Regular cardiac myocyte (primary cell): Measurements from ENCODE around the gene DNAH17. TPM values are rescaled to one million over a fixed set of nuclear protein-coding genes. Genes with fewer than 3 reads are reported as not detected.

Experiments
- total RNA-seq: library from RNA; depleted of rRNA; stranded (reverse); fragments of >200 nt; gene quantifications from 2 replicates; pipeline ENCODE4 v1.2.3, GENCODE V29; 2014

Gene DNAH17, protein sequence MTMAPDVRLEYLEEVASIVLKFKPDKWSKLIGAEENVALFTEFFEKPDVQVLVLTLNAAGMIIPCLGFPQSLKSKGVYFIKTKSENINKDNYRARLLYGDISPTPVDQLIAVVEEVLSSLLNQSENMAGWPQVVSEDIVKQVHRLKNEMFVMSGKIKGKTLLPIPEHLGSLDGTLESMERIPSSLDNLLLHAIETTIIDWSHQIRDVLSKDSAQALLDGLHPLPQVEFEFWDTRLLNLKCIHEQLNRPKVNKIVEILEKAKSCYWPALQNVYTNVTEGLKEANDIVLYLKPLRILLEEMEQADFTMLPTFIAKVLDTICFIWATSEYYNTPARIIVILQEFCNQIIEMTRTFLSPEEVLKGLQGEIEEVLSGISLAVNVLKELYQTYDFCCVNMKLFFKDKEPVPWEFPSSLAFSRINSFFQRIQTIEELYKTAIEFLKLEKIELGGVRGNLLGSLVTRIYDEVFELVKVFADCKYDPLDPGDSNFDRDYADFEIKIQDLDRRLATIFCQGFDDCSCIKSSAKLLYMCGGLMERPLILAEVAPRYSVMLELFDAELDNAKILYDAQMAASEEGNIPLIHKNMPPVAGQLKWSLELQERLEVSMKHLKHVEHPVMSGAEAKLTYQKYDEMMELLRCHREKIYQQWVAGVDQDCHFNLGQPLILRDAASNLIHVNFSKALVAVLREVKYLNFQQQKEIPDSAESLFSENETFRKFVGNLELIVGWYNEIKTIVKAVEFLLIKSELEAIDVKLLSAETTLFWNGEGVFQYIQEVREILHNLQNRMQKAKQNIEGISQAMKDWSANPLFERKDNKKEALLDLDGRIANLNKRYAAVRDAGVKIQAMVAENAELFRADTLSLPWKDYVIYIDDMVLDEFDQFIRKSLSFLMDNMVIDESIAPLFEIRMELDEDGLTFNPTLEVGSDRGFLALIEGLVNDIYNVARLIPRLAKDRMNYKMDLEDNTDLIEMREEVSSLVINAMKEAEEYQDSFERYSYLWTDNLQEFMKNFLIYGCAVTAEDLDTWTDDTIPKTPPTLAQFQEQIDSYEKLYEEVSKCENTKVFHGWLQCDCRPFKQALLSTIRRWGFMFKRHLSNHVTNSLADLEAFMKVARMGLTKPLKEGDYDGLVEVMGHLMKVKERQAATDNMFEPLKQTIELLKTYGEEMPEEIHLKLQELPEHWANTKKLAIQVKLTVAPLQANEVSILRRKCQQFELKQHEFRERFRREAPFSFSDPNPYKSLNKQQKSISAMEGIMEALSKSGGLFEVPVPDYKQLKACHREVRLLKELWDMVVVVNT (N-terminal part only)
- 0.28 TPM in 1 of 2 replicates, not detected in the other for total RNA-seq

DNA sequence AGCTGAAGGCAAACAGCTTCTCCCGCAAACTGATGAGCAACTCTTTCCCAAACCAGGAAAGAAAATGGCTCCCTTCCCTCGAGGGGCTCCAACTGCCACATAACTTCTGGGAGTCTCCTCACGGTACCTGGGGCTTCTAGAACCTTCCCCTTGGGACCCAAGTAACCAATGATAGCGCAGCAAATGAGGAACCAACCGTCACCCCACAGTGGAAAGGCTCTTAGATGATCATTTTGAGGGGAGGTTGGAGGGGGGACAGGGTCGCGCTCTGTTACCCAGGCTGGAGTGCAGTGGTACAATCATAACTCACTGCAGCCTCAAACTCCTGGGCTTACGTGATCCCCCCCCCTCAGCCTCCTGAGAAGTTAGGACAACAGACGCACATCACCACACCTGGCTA, at the start of gene DNAH17:
Gene DNAH17 (minus strand): TSS at position 101 of the 400 bp plus-strand sequence. CDS start 2,339 bp downstream, outside the sequence.

DNA sequence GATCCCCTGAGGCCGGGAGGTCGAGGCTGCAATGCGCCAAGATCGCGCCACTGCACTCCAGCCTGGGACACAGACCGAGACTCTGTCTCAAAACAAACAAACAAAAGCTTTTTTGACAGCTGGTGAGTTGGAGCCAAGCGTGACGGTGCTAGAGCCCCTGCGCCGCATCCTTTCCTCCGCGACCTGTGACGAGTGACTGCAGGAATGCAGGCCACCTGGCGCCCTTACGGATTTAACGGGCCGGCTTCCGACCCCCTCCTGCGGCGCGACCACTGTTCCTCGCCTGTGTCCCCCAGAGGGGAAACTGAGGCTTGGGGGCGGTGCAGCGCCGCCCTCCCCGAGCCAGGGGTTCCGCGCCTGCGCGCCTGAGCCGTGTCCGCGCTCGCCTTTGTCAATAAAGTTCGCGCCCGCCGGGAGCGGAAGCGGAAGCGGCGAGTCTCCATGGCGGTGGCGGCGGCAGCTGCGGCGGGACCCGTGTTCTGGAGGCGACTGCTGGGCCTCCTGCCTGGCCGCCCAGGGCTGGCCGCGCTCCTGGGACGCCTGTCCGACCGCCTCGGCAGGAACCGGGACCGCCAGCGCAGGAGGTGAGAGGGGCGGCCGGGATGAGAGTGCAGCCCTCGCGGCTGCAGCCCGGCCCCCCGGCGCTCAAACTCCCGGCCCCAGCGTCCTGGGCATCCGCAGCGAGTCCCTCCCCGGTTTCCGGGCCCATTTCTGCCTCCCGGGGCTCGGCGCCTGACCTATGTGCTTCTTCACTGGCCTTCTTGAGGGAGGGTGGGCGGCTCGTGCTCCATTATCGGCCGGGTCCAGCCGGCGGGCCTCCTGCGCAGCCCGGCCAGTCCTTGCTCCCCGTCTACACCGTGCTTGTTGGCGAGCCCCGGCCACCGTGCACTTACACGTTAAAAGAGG, 198.7 kb downstream of the DNAH17 start, which contains the start of gene PGS1:
Gene PGS1 (plus strand): TSS at position 425 of the 906 bp plus-strand sequence. CDS start 17 bp downstream, at position 442.

Other genes starting within 250 kb of the DNAH17 start
- 33.0 and 59.4 TPM in 2 replicates for gene SOCS3, start 217.3 kb downstream of the DNAH17 start, total RNA-seq
- 20.3 and 36.9 TPM in 2 replicates for gene PGS1, start 198.7 kb downstream of the DNAH17 start, total RNA-seq
- 5.9 and 10.5 TPM in 2 replicates for gene CYTH1, start 204.9 kb upstream of the DNAH17 start, total RNA-seq